Measurements from ENCODE around the gene ADRB1. TPM values are rescaled to one million over a fixed set of nuclear protein-coding genes. Genes with fewer than 3 reads are reported as not detected.

Gene ADRB1
- total and polyA plus RNA-seq, 5 experiments from 2014 or later: 0.08 to 0.12 TPM; not detected in 3

DNA sequence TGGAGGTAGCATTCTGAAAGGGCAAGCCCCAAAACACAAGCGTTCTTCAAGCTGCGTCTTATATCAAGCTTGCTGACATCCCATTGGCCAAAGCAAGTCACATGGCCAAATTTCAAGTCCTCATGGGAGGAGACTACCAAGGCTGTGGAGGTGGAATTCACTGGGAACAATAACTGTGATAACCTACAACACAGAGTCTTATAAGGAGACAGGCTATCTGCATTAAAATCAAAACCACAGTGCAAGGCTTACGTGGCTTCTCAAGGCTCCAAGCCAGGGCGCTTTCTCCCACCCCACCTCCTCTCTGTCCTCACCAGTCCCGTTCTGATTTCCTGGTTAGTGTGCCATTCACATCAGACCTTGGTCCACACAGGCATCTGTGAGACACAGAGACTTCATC is 39.4 kb downstream of the ADRB1 start:
- H3K4me3 Mint-ChIP-seq: no peak overlapping the region
- no peak overlapping the region for H3K27ac Mint-ChIP-seq
- peaks cover 2 to 10% (median 3%) of the 10 kb centered on the region in 5 donors for H3K27me3 Mint-ChIP-seq
- POLR2A ChIA-PET: no interaction called here
- ATAC-seq (peak; percentile 56 to 61), DNase-seq (peak in 2 of 10 donors; percentile 41)
- H3K9me3 Mint-ChIP-seq: peaks cover 0 to 1% (median 0%) of the 10 kb centered on the region in 9 donors
- H3K36me3 Mint-ChIP-seq: no peaks in the 10 kb centered on the region
- peaks cover 0 to 2% (median 0%) of the 10 kb centered on the region in 4 donors for H3K4me1 Mint-ChIP-seq

DNA sequence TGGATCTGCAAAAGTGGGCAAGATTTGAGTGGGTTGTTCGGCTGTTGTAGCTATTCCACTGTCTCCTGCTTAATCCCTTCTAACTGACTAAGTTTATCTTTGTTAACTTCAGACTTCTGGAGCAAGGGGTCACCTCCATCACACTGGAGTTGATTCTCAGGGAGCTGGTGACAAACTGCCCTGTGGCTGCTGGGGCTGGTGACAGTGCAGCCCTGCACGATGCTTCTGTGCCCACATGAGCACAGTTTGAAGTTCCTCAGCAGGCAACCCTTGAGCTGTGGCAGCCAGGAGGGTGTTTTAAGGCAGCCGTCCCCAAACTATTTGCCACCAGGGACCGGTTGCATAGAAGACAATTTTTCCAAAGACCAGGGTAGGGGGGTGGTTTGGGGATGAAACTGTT is 40.5 kb downstream of the ADRB1 start:
- Mint-ChIP-seq H3K36me3 (no peaks in the 10 kb centered on the region), H3K9me3 (peaks cover 0 to 1% (median 0%) of the 10 kb centered on the region in 9 donors), H3K4me1 (peaks cover 0 to 2% (median 0%) of the 10 kb centered on the region in 4 donors), H3K27ac (peak overlapping the region in 1 of 10 donors; percentile 11), H3K27me3 (peaks cover 2 to 10% (median 6%) of the 10 kb centered on the region in 5 donors), H3K4me3 (no peak overlapping the region)
- DNase-seq: peak in 3 of 10 donors; percentile 35 to 67 (median 36)
- peak; percentile 52 to 64 for ATAC-seq
- POLR2A ChIA-PET: no interaction called here

DNA sequence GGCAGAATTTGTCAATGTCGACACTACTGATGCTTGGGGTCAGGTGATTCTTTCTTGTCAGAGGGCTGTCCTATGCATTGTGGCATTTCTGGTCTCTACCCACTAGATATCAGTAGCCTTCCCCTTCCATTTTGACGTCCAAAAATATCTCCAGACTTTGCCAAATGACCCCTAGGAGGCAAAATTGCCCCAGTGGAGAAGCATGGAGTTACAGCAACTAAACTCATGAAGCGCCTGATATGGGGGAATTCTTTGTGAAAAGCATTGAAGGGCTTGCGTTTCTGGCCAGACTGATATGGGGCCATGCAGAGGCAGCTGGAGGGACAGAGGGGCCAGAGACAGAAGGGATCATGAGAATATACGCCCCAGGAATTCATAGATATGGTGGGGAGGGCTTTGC is 43.6 kb downstream of the ADRB1 start:
- H3K4me1 Mint-ChIP-seq: peaks cover 0 to 2% (median 0%) of the 10 kb centered on the region in 4 donors
- H3K9me3 Mint-ChIP-seq: peaks cover 0 to 1% (median 0%) of the 10 kb centered on the region in 9 donors
- peaks cover 0 to 3% (median 0%) of the 10 kb centered on the region in 5 donors for H3K27me3 Mint-ChIP-seq
- POLR2A ChIA-PET: no interaction called here
- no peak overlapping the region for H3K27ac Mint-ChIP-seq
- H3K4me3 Mint-ChIP-seq: no peak overlapping the region
- ATAC-seq (no peak), DNase-seq (no peak)
- H3K36me3 Mint-ChIP-seq: no peaks in the 10 kb centered on the region

DNA sequence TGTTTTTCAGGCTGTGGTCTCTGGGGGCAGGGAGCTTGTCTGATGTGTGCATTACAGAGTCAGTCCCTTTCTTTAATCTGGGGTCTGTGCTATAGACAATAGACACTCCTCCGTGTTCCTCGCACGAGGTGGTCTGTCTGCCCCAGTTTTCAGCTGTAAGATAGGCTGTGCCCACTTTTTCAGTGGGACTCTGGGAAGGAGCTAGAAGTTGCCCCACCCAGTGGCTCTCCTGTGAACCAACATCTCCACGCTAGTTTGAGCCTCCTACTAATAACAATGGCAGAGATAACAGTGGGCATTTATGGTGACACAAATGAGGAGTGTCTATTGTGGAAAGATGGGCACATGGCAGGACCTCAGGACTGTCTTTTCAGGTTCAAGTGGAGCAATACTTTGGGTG is 44.0 kb downstream of the ADRB1 start:
- H3K9me3 Mint-ChIP-seq: peaks cover 0 to 1% (median 0%) of the 10 kb centered on the region in 9 donors
- no peaks in the 10 kb centered on the region for H3K36me3 Mint-ChIP-seq
- POLR2A ChIA-PET: no interaction called here
- no peak overlapping the region for H3K4me3 Mint-ChIP-seq
- H3K27me3 Mint-ChIP-seq: peaks cover 0 to 3% (median 0%) of the 10 kb centered on the region in 5 donors
- DNase-seq: no peak
- no peak overlapping the region for H3K27ac Mint-ChIP-seq
- ATAC-seq: no peak
- H3K4me1 Mint-ChIP-seq: peaks cover 0 to 2% (median 0%) of the 10 kb centered on the region in 4 donors

DNA sequence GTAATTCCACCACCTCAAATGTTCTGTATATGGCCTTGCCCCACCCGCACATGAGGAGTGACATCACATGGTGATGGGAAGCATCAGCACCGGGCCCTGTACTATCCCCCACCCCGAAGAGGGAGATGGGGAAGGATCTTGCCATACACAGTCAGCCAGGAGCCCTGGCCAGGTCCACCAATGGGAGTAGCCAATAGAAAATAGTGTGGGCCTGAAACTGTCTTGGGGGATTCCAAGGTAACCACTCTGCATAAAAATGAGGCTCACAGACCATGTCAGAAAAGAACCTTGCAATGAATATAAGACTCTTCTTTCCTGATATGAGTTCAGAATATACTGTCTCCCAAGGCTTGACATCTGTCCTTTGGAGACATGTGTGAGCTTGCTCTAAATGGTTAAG is 51.1 kb downstream of the ADRB1 start:
- no peaks in the 10 kb centered on the region for H3K36me3 Mint-ChIP-seq
- ATAC-seq: no peak
- DNase-seq: no peak
- H3K4me3 Mint-ChIP-seq: peak overlapping the region in 3 of 10 donors; percentile 16 to 36 (median 24)
- POLR2A ChIA-PET: no interaction called here
- H3K27me3 Mint-ChIP-seq: peaks cover 0 to 12% (median 2%) of the 10 kb centered on the region in 5 donors
- H3K9me3 Mint-ChIP-seq: peaks cover 0 to 2% (median 0%) of the 10 kb centered on the region in 9 donors
- H3K4me1 Mint-ChIP-seq: peaks cover 15 to 52% (median 34%) of the 10 kb centered on the region in 4 donors
- H3K27ac Mint-ChIP-seq: peak overlapping the region in 1 of 10 donors; percentile 28

DNA sequence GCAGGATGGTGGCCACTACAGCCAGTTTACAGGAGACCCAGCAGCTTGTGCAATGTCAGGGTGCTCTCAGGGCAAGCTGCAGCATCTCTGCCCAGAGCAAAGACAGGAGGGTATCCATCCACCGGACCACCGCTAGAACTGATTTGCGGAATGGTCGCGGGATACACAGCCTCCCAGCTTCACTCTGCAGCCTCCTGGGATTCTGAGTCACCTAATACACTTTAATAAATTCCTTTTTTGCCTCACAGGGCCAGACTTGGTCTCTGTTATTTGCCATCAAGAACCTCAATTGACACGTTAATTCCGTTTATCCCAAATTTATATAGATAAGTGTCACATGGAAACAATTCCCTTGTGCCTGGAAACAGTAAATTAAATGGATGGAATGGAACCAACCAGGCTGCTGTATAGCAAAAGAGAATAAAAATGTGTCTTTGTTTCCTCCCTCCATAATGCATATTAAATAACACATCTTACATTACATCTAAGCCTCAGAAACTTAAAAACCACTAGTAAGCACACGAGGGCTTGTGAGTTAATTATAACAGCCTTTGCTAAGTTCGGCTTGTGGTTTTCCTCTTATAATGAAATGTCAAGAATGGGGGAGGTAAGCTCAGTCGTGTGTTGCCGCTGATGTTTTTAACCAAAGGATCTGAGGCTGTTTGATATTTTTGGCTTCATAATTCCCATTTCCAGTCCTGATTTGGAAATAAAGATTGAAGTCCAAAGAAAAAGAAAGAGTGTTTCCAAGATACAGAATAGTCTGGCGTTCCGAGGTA is 52.1 kb downstream of the ADRB1 start:
- ATAC-seq (peak; percentile 61 to 79), DNase-seq (peak in 3 of 10 donors; percentile 30 to 41 (median 37))
- H3K27ac Mint-ChIP-seq: peak overlapping the region in 4 of 10 donors; percentile 10 to 30 (median 24)
- H3K36me3 Mint-ChIP-seq: no peaks in the 10 kb centered on the region
- peaks cover 0 to 2% (median 0%) of the 10 kb centered on the region in 9 donors for H3K9me3 Mint-ChIP-seq
- H3K4me3 Mint-ChIP-seq: peak overlapping the region in 9 of 10 donors; percentile 8 to 66 (median 36)
- H3K4me1 Mint-ChIP-seq: peaks cover 21 to 62% (median 43%) of the 10 kb centered on the region in 4 donors
- peaks cover 8 to 22% (median 12%) of the 10 kb centered on the region in 5 donors for H3K27me3 Mint-ChIP-seq
- POLR2A ChIA-PET: no interaction called here

Other genes with a start within 250 kb of the ADRB1 start
- 1 to 10 TPM; 4.3 to 4.5 TPM for gene DCLRE1A, start 189.8 kb upstream of the ADRB1 start, total RNA-seq
- 1 to 10 TPM; 2.3 to 4.8 (median 3.8) TPM for gene DCLRE1A, start 189.8 kb upstream of the ADRB1 start, polyA plus RNA-seq
- 10 to 100 TPM; 22.7 to 25.4 TPM for gene NHLRC2, start 189.2 kb upstream of the ADRB1 start, total RNA-seq
- gene NHLRC2, start 189.2 kb upstream of the ADRB1 start, polyA plus RNA-seq: 1 to 10 TPM; 3.4 to 7.8 (median 6.7) TPM
- 10 to 100 TPM; 38.2 to 42.4 TPM for gene CCDC186, start 130.3 kb downstream of the ADRB1 start, total RNA-seq
- 10 to 100 TPM; 18.4 to 19.3 (median 18.5) TPM for gene CCDC186, start 130.3 kb downstream of the ADRB1 start, polyA plus RNA-seq
- under 1 TPM; 0.11 to 0.18 TPM for gene TDRD1, start 135.5 kb downstream of the ADRB1 start, total RNA-seq
- under 1 TPM in 2 of 3 donors, not detected in 1; 0.17 to 0.50 TPM for gene TDRD1, start 135.5 kb downstream of the ADRB1 start, polyA plus RNA-seq
- gene VWA2, start 195.4 kb downstream of the ADRB1 start, total RNA-seq: not detected
- gene VWA2, start 195.4 kb downstream of the ADRB1 start, polyA plus RNA-seq: not detected